H9 (cell line): ENCODE data around the gene ZBTB16. TPM values are rescaled to one million over a fixed set of nuclear protein-coding genes. Genes with fewer than 3 reads are reported as not detected.

Experiments used
- DNase-seq: peaks from one replicate; pipeline ENCODE4 v3.0.0-alpha.2; 2017
- H2AFZ ChIP-seq: one replicate; pipeline ENCODE4 v1.6.1; 2013; ENCODE audit warnings: mild to moderate bottlenecking, low read length, control low read depth, moderate library complexity
- H2AK5ac ChIP-seq: 2 replicates; pipeline ENCODE4 v1.6.1; 2013; ENCODE audit warnings: low read length, control low read depth, mixed read lengths; ENCODE audit not compliant: insufficient read length
- H2BK120ac ChIP-seq: one replicate; pipeline ENCODE4 v1.6.1; 2013; ENCODE audit warnings: low read depth, mild to moderate bottlenecking, low read length, control low read depth, inconsistent platforms; ENCODE audit not compliant: poor library complexity, severe bottlenecking
- H2BK12ac ChIP-seq: 2 replicates; pipeline ENCODE4 v1.6.1; 2013; ENCODE audit warnings: low read length, control low read depth, mixed read lengths, low read depth; ENCODE audit not compliant: insufficient read length
- H2BK15ac ChIP-seq: 2 replicates; pipeline ENCODE4 v1.6.1; 2013; ENCODE audit warnings: low read depth, low read length, control low read depth
- H2BK20ac ChIP-seq: one replicate; pipeline ENCODE4 v1.6.1; 2013; ENCODE audit warnings: low read depth, mild to moderate bottlenecking, low read length, control low read depth, inconsistent platforms; ENCODE audit not compliant: poor library complexity, severe bottlenecking
- H2BK5ac ChIP-seq: 2 replicates; pipeline ENCODE4 v1.6.1; 2013; ENCODE audit warnings: low read length, control low read depth, mixed read lengths; ENCODE audit not compliant: insufficient read length
- H3K14ac ChIP-seq: 2 replicates; pipeline ENCODE4 v1.6.1; 2013; ENCODE audit warnings: low read length, control low read depth; ENCODE audit not compliant: insufficient read depth
- H3K18ac ChIP-seq: 2 replicates; pipeline ENCODE4 v1.6.1; 2013; ENCODE audit warnings: low read depth, mild to moderate bottlenecking, mixed read lengths, low read length, control low read depth; ENCODE audit not compliant: insufficient read length
- H3K23ac ChIP-seq: 2 replicates; pipeline ENCODE4 v1.6.1; 2013; ENCODE audit warnings: low read length, control low read depth, mixed read lengths, low read depth; ENCODE audit not compliant: insufficient read length
- H3K23me2 ChIP-seq: 2 replicates; pipeline ENCODE4 v1.6.1; 2013; ENCODE audit warnings: low read depth, mild to moderate bottlenecking, mixed read lengths, low read length, control low read depth; ENCODE audit not compliant: insufficient read length, poor library complexity, severe bottlenecking
- H3K27ac ChIP-seq: 2 replicates; pipeline ENCODE4 v1.5.1; 2013; ENCODE audit warnings: low read length, control low read depth, mixed read lengths, low read depth; ENCODE audit not compliant: insufficient read length
- H3K27me3 ChIP-seq: 2 replicates; pipeline ENCODE4 v1.6.1; 2013; ENCODE audit warnings: low read length, control low read depth, inconsistent platforms; ENCODE audit not compliant: insufficient read depth
- H3K4ac ChIP-seq: 2 replicates; pipeline ENCODE4 v1.6.1; 2013; ENCODE audit warnings: low read depth, mild to moderate bottlenecking, control low read depth, inconsistent platforms, low read length, moderate library complexity
- H3K4me1 ChIP-seq: 2 replicates; pipeline ENCODE4 v1.6.1; 2013; ENCODE audit warnings: low read length, control low read depth, inconsistent platforms; ENCODE audit not compliant: insufficient read depth
- H3K4me2 ChIP-seq: 2 replicates; pipeline ENCODE4 v1.6.1; 2013; ENCODE audit warnings: low read length, control low read depth, mixed read lengths; ENCODE audit not compliant: insufficient read length, insufficient read depth
- H3K56ac ChIP-seq: 2 replicates; pipeline ENCODE4 v1.6.1; 2013; ENCODE audit warnings: low read depth, mild to moderate bottlenecking, mixed read lengths, low read length, control low read depth; ENCODE audit not compliant: insufficient read length
- H3K79me1 ChIP-seq: 2 replicates; pipeline ENCODE4 v1.6.1; 2013; ENCODE audit warnings: low read depth, mild to moderate bottlenecking, moderate library complexity, low read length, control low read depth, inconsistent platforms; ENCODE audit not compliant: insufficient read depth, poor library complexity, severe bottlenecking
- H3K79me2 ChIP-seq: 2 replicates; pipeline ENCODE4 v1.6.1; 2013; ENCODE audit warnings: low read length, control low read depth, inconsistent platforms; ENCODE audit not compliant: insufficient read depth
- H3K9ac ChIP-seq: 2 replicates; pipeline ENCODE4 v1.6.1; 2013; ENCODE audit warnings: low read length, control low read depth, mixed read lengths; ENCODE audit not compliant: insufficient read length; ENCODE audit errors: extremely low read depth
- H3K9me3 ChIP-seq: one replicate; pipeline ENCODE4 v1.6.1; 2013; ENCODE audit warnings: low read depth, low read length, inconsistent platforms; ENCODE audit not compliant: control insufficient read depth
- H3T11ph ChIP-seq: one replicate; pipeline ENCODE4 v1.6.1; 2013; ENCODE audit warnings: mild to moderate bottlenecking, low read length, control low read depth, inconsistent platforms
- H4K20me1 ChIP-seq: one replicate; pipeline ENCODE4 v1.6.1; 2013; ENCODE audit not compliant: control insufficient read depth, insufficient read length, insufficient read depth
- H4K5ac ChIP-seq: 2 replicates; pipeline ENCODE4 v1.6.1; 2013; ENCODE audit warnings: low read depth, mild to moderate bottlenecking, mixed read lengths, low read length, control low read depth; ENCODE audit not compliant: insufficient read length
- H4K8ac ChIP-seq: replicated peaks from 2 replicates; pipeline ENCODE4 v1.6.1; 2013; ENCODE audit warnings: low read length, control low read depth, mixed read lengths, low read depth; ENCODE audit not compliant: insufficient read length
- H4K91ac ChIP-seq: 2 replicates; pipeline ENCODE4 v1.6.1; 2013; ENCODE audit warnings: low read depth, mild to moderate bottlenecking, moderate library complexity, mixed read lengths, low read length, control low read depth; ENCODE audit not compliant: insufficient read length
- H3K27ac Mint-ChIP-seq, 3 experiments: 2 replicates in 2 of 3; 3 replicates in 1 of 3; pipeline ENCODE4 v1.8.0; 2020 to 2021; ENCODE audit warnings: mixed read lengths in 3 of 3, mild to moderate bottlenecking in 1 of 3, moderate library complexity in 1 of 3
- H3K27me3 Mint-ChIP-seq: 2 replicates; pipeline ENCODE4 v1.8.0; 2021; ENCODE audit warnings: low read depth, mild to moderate bottlenecking, moderate library complexity, mixed read lengths
- H3K36me3 Mint-ChIP-seq, 3 experiments: 2 replicates in 2 of 3; 3 replicates in 1 of 3; pipeline ENCODE4 v1.8.0; 2020 to 2021; ENCODE audit warnings: low read depth in 3 of 3, mixed read lengths in 3 of 3; ENCODE audit not compliant: insufficient read depth in 1 of 3
- H3K4me1 Mint-ChIP-seq, 2 experiments: 2 replicates each; pipeline ENCODE4 v1.8.0; 2020; ENCODE audit warnings: mixed read lengths in 2 of 2
- H3K4me3 Mint-ChIP-seq, 2 experiments: 2 replicates in 1 of 2; 3 replicates in 1 of 2; pipeline ENCODE4 v1.8.0; 2020 to 2021; ENCODE audit warnings: mild to moderate bottlenecking in 2 of 2, mixed read lengths in 2 of 2, moderate library complexity in 1 of 2
- H3K9me3 Mint-ChIP-seq, 2 experiments: 2 replicates in 1 of 2; 3 replicates in 1 of 2; pipeline ENCODE4 v1.8.0; 2020; ENCODE audit warnings: mild to moderate bottlenecking in 2 of 2, mixed read lengths in 2 of 2, moderate library complexity in 1 of 2
- CTCF ChIP-seq: fragments of 200-600 bp; sonication (generic); conservative IDR thresholded peaks from 3 replicates; pipeline ENCODE4 v1.8.0; 2021; ENCODE audit warnings: antibody characterized with exemption, mild to moderate bottlenecking
- WGBS: extraction: QIAGEN DNeasy Blood & Tissue Kit; methylation state at CpG from one replicate; pipeline ENCODE4 v1.1.7; 2013; ENCODE audit warnings: missing lambda C conversion rate, low lambda C conversion rate, mixed read lengths; ENCODE audit not compliant: insufficient read length; ENCODE audit errors: extremely low coverage; 5-methylcytosine and 5-hydroxymethylcytosine counted together
- total RNA-seq: library from RNA; stranded (reverse); gene quantifications from 2 replicates; pipeline ENCODE4 v1.2.1, GENCODE V29; 2021

The ZBTB16 gene
- total RNA-seq, 1 experiment from 2014 or later, result not detected

GRCh38 chr11:114244726-114245394 lies 185.3 kb downstream of the ZBTB16 start:
- H3K27ac Mint-ChIP-seq, result no peak overlapping the region
- H2AFZ ChIP-seq, result no peak overlapping the region
- H3K36me3 Mint-ChIP-seq, result no peaks in the 10 kb centered on the region
- WGBS, result no CpG with 5 or more reads among the region's 18 CpGs
- H3K9me3 ChIP-seq, result no peaks in the 10 kb centered on the region
- no peak overlapping the region for H2AK5ac ChIP-seq
- TF ChIP-seq CTCF, result no peak
- H3K4ac ChIP-seq, result no peak overlapping the region
- DNase-seq, result no peak
- no peak overlapping the region for H2BK120ac ChIP-seq
- no peak overlapping the region for H4K91ac ChIP-seq
- no peak overlapping the region for H3K27ac ChIP-seq
- no peaks in the 10 kb centered on the region for H4K20me1 ChIP-seq
- no peak overlapping the region for H2BK15ac ChIP-seq
- H3K4me3 Mint-ChIP-seq, result no peak overlapping the region
- no peaks in the 10 kb centered on the region for H3K9me3 Mint-ChIP-seq
- H4K8ac ChIP-seq, result no peak overlapping the region
- H3K23ac ChIP-seq, result no peak overlapping the region
- H2BK20ac ChIP-seq, result no peak overlapping the region
- no peak overlapping the region; the same call in 1 of the 2 replicates for H3K14ac ChIP-seq
- no peaks in the 10 kb centered on the region for H3K4me1 ChIP-seq
- H3K27me3 Mint-ChIP-seq, result peaks cover 17% of the 10 kb centered on the region
- no peak overlapping the region for H3K18ac ChIP-seq
- H3K79me2 ChIP-seq, result no peaks in the 10 kb centered on the region
- H3K23me2 ChIP-seq, result no peaks in the 10 kb centered on the region
- no peak overlapping the region for H2BK12ac ChIP-seq
- no peaks in the 10 kb centered on the region for H3K79me1 ChIP-seq
- no peak overlapping the region for H4K5ac ChIP-seq
- no peaks in the 10 kb centered on the region for H3K27me3 ChIP-seq
- no peak overlapping the region for H3K4me2 ChIP-seq
- H3K4me1 Mint-ChIP-seq, result peaks cover 2 to 19% of the 10 kb centered on the region in 2 experiments
- no peak overlapping the region for H3T11ph ChIP-seq
- no peak overlapping the region for H2BK5ac ChIP-seq
- no peak overlapping the region for H3K9ac ChIP-seq
- H3K56ac ChIP-seq, result no peak overlapping the region
